Body of pancreas (tissue), 4 donors: ENCODE results near the gene SNAP91.

ENCODE experiments used
- POLR2A ChIP-seq, 3 donors: fragments of 450-650 bp; IDR thresholded peaks; one replicate each; pipeline ENCODE4 v1.6.1; 2016; ENCODE audit warnings: antibody characterized with exemption in 3 of 3, mild to moderate bottlenecking in 2 of 3
- TF ChIP-seq, protein P1 (sequence below), 7 experiments: fragments of 450-650 bp in 4 of 7; fragments of 200-600 bp in 3 of 7; sonication (generic) in 3 of 7; IDR thresholded peaks; one replicate each; pipeline ENCODE4 v1.5.1; 2016 to 2019; ENCODE audit warnings: antibody characterized with exemption in 7 of 7

DNA sequence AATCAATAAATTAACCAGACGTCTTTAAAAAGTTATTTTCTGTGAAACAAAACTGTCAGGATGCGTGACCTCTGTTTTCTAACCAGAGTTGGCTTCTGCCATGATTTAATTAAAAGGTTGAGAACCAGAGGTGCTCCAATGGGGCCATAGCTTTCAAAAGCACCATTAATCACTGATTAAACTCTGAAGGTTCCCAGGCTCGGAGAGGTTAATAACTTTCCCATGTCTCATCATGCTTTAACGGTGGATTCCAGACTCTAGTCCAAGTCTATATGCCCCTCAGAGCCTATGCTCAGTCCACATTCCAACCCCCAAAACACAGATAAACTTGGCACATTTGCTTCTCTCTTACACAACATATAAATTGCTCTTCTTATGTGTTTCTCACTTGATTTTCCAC, 95.5 kb downstream of the SNAP91 start:
- TF ChIP-seq, protein P1, sequence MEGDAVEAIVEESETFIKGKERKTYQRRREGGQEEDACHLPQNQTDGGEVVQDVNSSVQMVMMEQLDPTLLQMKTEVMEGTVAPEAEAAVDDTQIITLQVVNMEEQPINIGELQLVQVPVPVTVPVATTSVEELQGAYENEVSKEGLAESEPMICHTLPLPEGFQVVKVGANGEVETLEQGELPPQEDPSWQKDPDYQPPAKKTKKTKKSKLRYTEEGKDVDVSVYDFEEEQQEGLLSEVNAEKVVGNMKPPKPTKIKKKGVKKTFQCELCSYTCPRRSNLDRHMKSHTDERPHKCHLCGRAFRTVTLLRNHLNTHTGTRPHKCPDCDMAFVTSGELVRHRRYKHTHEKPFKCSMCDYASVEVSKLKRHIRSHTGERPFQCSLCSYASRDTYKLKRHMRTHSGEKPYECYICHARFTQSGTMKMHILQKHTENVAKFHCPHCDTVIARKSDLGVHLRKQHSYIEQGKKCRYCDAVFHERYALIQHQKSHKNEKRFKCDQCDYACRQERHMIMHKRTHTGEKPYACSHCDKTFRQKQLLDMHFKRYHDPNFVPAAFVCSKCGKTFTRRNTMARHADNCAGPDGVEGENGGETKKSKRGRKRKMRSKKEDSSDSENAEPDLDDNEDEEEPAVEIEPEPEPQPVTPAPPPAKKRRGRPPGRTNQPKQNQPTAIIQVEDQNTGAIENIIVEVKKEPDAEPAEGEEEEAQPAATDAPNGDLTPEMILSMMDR (IDR thresholded peaks at IDR 0.05): no peak
- TF ChIP-seq POLR2A (IDR thresholded peaks at IDR 0.05): no peak
